GM21737 (cell line): Measurements from ENCODE around the gene DDX17.
A peak's percentile ranks its signal among the peaks of the same experiment; 100 is the strongest.

Experiments
- ATAC-seq: cut with Tn5 transposase; IDR thresholded peaks from one replicate; pipeline ENCODE4 v1.9.1; 2021; ENCODE audit warnings: mild to moderate bottlenecking, moderate library complexity; ENCODE audit not compliant: unreplicated experiment

DDX17 gene

DNA sequence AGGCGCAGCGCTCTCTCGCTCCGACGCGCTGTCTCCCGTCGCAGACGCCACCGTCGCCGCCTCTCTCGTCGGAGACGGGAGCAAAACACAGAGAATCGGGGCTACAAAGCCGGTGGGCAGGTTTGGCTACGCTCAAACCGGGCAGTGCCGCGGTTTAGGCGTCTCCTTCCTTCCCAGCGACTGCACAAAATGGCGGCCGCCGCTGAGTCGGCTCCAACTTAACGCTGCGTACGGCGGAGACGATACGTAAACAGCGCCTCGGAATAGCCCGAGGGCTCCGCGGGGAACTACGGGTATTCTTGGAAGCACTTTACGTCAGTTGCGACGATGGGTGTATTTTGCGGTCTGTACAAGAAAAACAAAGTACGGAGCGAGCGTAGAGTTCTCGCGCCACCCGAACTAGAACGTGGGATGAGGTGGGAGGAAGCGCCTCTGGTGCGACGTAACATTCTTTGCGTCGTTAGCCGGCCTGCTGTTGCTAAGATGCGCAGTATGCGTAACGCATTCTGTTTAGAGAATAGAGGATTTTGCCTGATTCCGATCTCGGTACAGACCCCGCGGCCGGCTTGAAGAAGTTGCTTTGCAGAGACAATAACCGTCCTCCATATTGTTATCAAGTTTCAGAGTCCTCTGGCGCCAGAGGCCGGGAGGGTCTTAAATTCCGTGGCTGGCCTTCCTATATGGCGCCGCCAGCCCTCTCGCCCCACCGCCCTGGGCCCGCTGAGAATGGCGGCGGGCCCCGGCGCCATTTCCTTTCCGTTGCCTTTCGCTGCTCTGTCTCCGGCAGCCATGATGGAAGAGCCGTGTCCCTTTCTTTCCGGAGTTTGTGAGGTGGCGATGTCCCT, at the start of gene DDX17:
DDX17 (minus strand) TSS at position 194 of the 845 bp plus-strand sequence.
- ATAC-seq, result peak; percentile 71

- ATAC-seq, result no peak
Observed at GRCh38 chr22:38554281-38554680, 48.2 kb upstream of the DDX17 start.

- no peak for ATAC-seq
Observed at GRCh38 chr22:38549101-38549894, 43.2 kb upstream of the DDX17 start.

DNA sequence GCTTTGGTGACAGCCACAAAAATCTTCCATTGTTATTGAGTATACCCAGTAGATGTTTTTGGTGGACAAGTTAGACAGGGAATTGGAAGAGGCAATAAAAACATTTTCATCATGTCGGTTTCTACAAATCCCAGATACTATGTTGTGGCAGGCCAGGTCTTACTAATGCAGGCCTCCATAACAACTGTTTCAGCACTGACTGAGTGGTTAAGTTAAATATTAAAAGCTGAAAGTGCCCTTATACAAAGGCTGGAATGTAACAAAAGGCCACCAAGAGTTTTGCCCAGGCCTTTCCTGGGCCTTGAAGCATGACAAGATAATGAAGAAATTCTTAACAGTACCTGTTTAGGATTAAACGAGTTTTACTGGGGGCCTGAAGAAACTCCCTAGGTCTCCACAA, 34.6 kb upstream of the DDX17 start:
- ATAC-seq, result no peak

DNA sequence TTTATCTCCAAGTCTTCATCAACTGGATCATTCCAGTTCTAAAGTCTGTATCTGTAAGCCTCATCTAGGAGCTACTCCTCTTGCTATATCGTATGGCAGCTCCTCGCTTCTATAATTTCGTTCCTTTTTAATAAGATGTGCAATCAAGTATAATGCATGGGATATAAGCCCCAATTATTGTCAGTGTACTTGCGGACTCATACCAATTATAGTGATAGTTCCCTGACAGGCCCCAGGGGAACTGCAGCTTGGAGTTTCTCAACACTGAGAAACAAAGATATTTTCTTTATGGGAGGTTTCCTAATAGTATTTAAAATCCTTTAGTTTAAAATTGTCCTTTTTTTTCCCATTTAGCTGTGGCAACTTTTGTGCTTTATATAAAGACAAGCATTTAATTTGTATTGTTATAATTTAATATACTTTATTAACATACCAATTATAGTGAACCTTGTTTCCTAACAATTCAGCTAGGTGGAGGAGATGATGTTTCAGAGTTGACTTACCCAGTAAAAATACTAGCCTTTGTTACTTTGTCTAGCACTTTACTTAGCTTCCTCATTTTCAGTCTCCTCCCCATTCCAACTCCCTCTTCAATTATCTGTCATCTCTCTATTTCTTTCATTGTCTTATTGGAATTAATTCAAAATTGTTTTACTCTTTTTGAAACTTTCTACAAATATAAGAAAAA, 25.3 kb upstream of the DDX17 start:
- no peak for ATAC-seq

DNA sequence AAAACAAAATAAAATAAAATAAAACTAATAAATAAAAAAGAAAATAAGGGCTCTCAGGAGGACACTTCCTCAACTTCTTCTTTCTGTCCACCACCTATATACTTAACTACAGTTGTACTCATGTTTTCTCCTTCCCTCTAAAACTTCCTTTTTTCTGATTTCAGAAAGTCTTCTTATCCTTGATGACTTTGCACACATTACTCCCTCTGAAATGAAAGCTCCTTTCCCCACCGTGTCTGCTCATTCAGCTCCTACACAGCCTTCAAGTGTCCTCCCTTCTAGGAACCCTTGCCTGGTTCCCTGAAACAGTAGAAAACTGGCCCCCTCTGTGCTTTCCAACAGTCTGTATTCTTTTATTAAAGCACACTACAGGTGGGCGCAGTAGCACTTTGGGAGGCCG, 18.3 kb upstream of the DDX17 start:
- no peak for ATAC-seq

GRCh38 chr22:38523479-38523878, 17.4 kb upstream of the DDX17 start:
- ATAC-seq, result no peak

DNA sequence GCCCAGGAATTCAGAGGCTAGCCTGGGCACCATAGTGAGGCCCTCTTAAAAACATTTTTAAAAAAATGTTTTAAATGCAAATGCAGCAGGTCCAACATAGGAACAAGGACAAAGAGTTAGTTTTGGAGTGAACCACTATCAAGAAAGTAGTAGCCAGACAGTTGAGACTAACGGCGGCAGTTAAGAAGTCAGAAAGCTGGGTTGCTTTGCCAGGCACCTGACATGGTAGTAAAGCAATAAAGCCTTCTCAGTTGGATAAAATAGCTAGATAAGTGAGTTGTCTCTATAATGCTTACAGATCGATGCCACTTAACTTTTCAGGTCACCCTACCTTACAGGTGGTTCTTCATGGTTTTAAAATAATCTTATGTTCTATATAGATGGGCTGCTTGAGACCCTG, 16.9 kb upstream of the DDX17 start:
- no peak for ATAC-seq

DNA sequence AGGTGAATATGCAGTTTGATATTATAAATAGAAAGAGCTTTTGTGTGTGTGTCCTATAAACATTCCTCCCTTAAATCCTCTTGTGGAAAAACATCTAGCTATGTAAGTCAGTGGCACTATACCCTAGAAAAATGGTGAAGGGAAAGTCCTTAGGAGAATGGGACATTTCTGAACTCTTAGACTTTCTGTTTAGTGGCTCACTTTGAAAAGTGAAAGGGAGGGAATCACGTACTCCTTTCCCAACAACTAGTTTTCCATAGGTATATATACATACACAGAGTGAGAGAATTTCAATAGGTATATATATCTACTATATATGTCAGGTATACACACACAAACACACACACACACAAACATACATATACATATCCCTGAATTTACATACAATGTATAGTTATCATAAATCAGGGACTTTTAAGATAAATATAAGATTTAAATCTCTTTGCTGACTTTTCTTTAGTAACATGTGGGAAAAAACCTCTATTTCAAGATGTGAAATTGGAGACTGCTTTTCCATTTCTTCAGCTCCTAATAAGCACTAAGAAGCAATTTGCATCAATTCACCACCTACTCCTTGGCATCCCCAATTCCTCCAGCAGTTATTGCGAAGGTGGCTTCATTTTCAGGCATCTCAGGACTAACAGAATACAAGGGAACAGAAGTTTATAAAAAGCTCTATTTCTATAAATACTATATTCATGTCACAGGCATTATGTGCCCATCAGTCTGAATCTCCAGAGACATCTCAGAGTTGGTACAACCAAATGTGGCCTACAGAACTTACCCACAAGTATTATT, 13.5 kb upstream of the DDX17 start:
- ATAC-seq, result no peak

DNA sequence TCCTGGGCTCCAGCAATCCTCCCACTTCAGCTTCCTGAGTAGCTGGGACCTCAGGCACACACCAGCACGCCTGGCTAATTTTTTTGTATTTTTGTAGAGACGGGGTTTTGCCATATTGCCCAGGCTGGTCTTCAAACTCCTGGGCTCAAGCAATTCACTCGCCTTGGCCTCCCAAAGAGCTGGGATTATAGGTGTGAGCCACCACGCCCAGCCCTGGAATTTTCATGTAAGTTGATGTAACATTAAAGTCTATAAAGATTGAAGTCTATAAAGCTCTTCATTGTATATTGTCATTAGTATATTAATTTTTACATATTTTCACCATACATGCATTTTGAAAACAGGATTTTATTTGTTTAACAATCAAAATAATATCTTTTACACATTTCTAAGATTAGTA, 12.5 kb upstream of the DDX17 start:
- no peak for ATAC-seq

DNA sequence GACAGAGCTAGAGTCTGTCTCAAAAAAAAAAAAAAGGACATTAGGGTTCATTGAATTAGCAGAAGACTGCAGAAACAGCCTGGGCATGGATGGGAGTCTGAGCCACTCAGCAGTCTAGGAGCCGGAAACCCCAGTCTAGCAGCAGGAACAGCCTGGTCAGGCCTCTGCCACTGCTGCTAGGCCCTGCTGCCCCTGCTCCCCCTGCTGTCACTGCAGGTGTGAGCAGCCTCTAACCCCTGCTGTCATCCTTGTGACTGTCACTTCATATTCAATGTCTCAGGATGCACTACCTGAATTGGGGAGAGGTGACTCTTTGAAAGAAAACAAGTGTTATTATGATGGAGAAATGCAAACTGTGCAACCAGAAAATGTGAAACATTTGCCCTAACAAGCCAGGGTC, 7.0 kb upstream of the DDX17 start:
- no peak for ATAC-seq

- ATAC-seq, result no peak
Observed at GRCh38 chr22:38510416-38510970, 4.4 kb upstream of the DDX17 start.

DNA sequence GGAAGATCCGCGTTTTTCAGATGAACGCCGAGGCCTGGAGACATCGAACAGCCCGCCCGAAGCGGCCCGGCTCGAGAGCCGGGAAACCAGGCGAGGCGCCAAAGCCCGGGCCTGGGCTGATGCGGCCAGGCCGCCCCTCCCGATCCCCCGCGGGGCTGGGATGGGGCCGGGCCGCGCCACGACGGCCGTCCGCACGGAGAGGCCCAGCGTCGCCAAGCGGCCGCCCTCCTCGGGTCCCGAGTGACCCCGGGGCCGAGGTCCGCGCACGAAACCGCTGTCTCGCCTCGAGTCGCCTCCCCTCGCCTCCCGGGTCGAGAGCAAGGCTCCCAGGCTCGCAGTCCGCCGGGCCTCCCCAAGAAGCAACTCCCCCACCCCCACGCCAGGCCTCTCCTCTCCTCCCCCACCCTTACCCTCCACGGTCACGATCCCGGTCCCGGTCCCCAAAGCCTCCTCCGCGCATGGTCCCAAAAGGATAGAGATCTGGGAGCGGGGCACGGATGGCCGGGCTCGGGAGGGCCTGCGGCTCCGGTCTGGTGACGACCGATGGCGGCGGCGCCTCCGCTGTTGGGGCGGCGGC, 482 bp downstream of the DDX17 start:
- peak; percentile 27 for ATAC-seq

- no peak for ATAC-seq
Observed at GRCh38 chr22:38504731-38505540, 1.2 kb downstream of the DDX17 start.

DNA sequence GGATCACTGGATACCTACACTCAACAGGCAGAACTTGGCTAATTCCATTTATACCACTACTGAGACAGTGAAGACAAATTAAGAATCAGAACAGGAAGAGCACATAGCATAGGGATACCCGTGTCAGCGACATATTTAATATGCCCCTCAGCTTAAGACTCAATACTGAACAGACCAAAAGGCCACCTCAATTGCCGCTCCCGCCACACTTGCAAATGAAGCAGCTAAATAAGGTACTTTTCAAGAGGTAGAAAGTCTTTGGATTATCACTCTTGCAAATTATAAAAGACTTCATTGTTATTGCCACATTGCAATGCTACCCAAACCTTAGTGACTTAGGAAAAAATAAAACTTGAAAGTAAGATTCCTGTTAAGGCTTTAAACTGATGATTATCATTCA, 3.1 kb downstream of the DDX17 start:
- no peak for ATAC-seq

GRCh38 chr22:38501797-38502672, 4.1 kb downstream of the DDX17 start:
- ATAC-seq, result no peak

GRCh38 chr22:38497869-38498268, 8.2 kb downstream of the DDX17 start:
- no peak for ATAC-seq

GRCh38 chr22:38494939-38495338, 11.2 kb downstream of the DDX17 start:
- ATAC-seq, result no peak
